GM23248 (cell line): ENCODE measurements around the gene PPM1H. TPM values are rescaled to one million over a fixed set of nuclear protein-coding genes. Genes with fewer than 3 reads are reported as not detected.
"Not testable (repeated sequence)": the region's sequence is repeated elsewhere in the genome, so short reads cannot be mapped to it uniquely, and the experiment has no call there.

Source experiments
- DNase-seq: peaks from one replicate; pipeline ENCODE4 v3.0.0-alpha.2; 2015
- H2AFZ ChIP-seq: fragments of 200-600 bp; sonication (generic); 2 replicates; pipeline ENCODE4 v1.6.1; 2016; ENCODE audit warnings: antibody characterized with exemption
- H3F3A ChIP-seq: fragments of 200-600 bp; sonication (generic); 2 replicates; pipeline ENCODE4 v1.6.1; 2016; ENCODE audit warnings: mild to moderate bottlenecking, antibody characterized with exemption, mixed run types; ENCODE audit not compliant: insufficient read depth
- H3K27ac ChIP-seq: fragments of 200-600 bp; sonication (generic); 2 replicates; pipeline ENCODE4 v1.5.1; 2016; ENCODE audit warnings: mild to moderate bottlenecking
- H3K27me3 ChIP-seq: fragments of 200-600 bp; sonication (generic); replicated peaks from 2 replicates; pipeline ENCODE4 v1.6.1; 2016; ENCODE audit warnings: mild to moderate bottlenecking; ENCODE audit not compliant: insufficient read depth
- H3K36me3 ChIP-seq: fragments of 200-600 bp; sonication (generic); 2 replicates; pipeline ENCODE4 v1.6.1; 2016; ENCODE audit warnings: low read depth, mild to moderate bottlenecking
- H3K4me1 ChIP-seq: fragments of 200-600 bp; sonication (generic); 2 replicates; pipeline ENCODE4 v1.6.1; 2016; ENCODE audit warnings: mild to moderate bottlenecking; ENCODE audit not compliant: insufficient read depth
- H3K4me2 ChIP-seq: fragments of 200-600 bp; sonication (generic); one replicate; pipeline ENCODE4 v1.6.1; 2016; ENCODE audit warnings: mild to moderate bottlenecking; ENCODE audit not compliant: unreplicated experiment
- H3K4me3 ChIP-seq: fragments of 200-600 bp; sonication (generic); 2 replicates; pipeline ENCODE4 v1.5.1; 2016; ENCODE audit warnings: mild to moderate bottlenecking
- H3K79me2 ChIP-seq: fragments of 200-600 bp; sonication (generic); 2 replicates; pipeline ENCODE4 v1.6.1; 2016; ENCODE audit warnings: mild to moderate bottlenecking; ENCODE audit not compliant: insufficient read depth
- H3K9ac ChIP-seq: fragments of 200-600 bp; sonication (generic); 2 replicates; pipeline ENCODE4 v1.6.1; 2016; ENCODE audit warnings: mild to moderate bottlenecking
- H3K9me2 ChIP-seq: fragments of 200-600 bp; sonication (generic); 2 replicates; pipeline ENCODE4 v1.6.1; 2016; ENCODE audit warnings: mixed run types, mild to moderate bottlenecking, moderate library complexity; ENCODE audit not compliant: insufficient read depth
- H3K9me3 ChIP-seq: fragments of 200-600 bp; sonication (generic); one replicate; pipeline ENCODE4 v1.6.1; 2017; ENCODE audit warnings: low read depth
- H4K20me1 ChIP-seq: fragments of 200-600 bp; sonication (generic); 2 replicates; pipeline ENCODE4 v1.6.0; 2016; ENCODE audit not compliant: insufficient read depth
- EZH2 ChIP-seq: fragments of 200-600 bp; sonication (generic); IDR thresholded peaks from 2 replicates; pipeline ENCODE4 v1.6.1; 2018; ENCODE audit warnings: antibody characterized with exemption, mild to moderate bottlenecking; ENCODE audit not compliant: insufficient read depth, poor library complexity, severe bottlenecking
- EZH2phosphoT487 ChIP-seq: fragments of 200-600 bp; sonication (generic); IDR thresholded peaks from 2 replicates; pipeline ENCODE4 v1.6.1; 2018; ENCODE audit warnings: antibody characterized with exemption, moderate library complexity, mild to moderate bottlenecking, low read depth; ENCODE audit not compliant: insufficient read depth
- WGBS, 2 experiments: methylation state at CpG; one replicate each; pipeline ENCODE4 v1.1.6; 2015 to 2017; ENCODE audit warnings: low lambda C conversion rate in 2 of 2, low coverage in 1 of 2; ENCODE audit errors: missing lambda C conversion rate in 2 of 2; 5-methylcytosine and 5-hydroxymethylcytosine counted together
- in situ Hi-C: fragments of 300-500 bp; cut with MboI; formaldehyde crosslinking; loops from 2 replicates; pipeline ENCODE4 v1.15.0; 2020
- polyA plus RNA-seq: library from polyadenylated mRNA; unstranded; fragments of >200 nt; fragmentation: Nextera tagmentation; extraction: Ambion mirVana; gene quantifications from 2 replicates; pipeline ENCODE4 v1.2.1, GENCODE V29; 2016
- total RNA-seq: library from RNA; depleted of rRNA; stranded (reverse); fragments of >200 nt; shearing (Covaris generic); gene quantifications from 2 replicates; pipeline ENCODE4 v1.2.3, GENCODE V29; 2014

PPM1H gene
- total and polyA plus RNA-seq, 2 experiments from 2014 or later, result 0.13 to 1.2 TPM

DNA sequence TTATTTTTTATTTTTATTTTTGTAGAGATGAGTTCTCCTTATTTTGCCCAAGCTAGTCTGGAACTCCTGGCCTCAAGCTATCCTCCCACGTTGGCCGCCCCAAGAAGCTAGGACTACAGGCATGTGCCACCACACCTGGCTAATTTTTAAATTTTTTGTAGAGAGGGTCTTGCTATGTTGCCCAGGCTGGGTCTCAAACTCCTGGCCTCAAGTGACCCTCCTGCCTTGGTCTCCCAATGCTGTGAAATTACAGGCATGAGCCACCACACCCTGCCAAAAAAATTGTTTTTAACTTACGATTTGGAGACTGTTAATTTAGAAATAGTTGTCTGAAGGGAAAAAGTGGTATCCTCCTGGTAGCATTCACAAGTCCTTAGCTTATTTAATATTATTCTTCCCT lies 120.7 kb downstream of the PPM1H start:
- Histone ChIP-seq H3K27me3 (peaks cover 19% of the 10 kb centered on the region), H2AFZ (no peak overlapping the region), H3K9me2 (no peaks in the 10 kb centered on the region), H4K20me1 (no peaks in the 10 kb centered on the region), H3K79me2 (no peaks in the 10 kb centered on the region), H3K4me1 (no peaks in the 10 kb centered on the region; the same call in 1 of the 2 replicates), H3K36me3 (no peaks in the 10 kb centered on the region), H3K9me3 (no peaks in the 10 kb centered on the region), H3F3A (no peaks in the 10 kb centered on the region), H3K9ac (no peak overlapping the region), H3K4me3 (no peak overlapping the region), H3K4me2 (no peak overlapping the region), H3K27ac (no peak overlapping the region)
- in situ Hi-C loops, result loop anchor here (10.0 kb wide), 1 partner anchor 251 kb away; no protein-coding TSS in a partner anchor
- no peak for TF ChIP-seq EZH2phosphoT487
- TF ChIP-seq EZH2, result no peak
- DNase-seq, result no peak
- WGBS, 2 experiments, result 57 to 65% methylated on average over 3 of the region's 3 CpGs

DNA sequence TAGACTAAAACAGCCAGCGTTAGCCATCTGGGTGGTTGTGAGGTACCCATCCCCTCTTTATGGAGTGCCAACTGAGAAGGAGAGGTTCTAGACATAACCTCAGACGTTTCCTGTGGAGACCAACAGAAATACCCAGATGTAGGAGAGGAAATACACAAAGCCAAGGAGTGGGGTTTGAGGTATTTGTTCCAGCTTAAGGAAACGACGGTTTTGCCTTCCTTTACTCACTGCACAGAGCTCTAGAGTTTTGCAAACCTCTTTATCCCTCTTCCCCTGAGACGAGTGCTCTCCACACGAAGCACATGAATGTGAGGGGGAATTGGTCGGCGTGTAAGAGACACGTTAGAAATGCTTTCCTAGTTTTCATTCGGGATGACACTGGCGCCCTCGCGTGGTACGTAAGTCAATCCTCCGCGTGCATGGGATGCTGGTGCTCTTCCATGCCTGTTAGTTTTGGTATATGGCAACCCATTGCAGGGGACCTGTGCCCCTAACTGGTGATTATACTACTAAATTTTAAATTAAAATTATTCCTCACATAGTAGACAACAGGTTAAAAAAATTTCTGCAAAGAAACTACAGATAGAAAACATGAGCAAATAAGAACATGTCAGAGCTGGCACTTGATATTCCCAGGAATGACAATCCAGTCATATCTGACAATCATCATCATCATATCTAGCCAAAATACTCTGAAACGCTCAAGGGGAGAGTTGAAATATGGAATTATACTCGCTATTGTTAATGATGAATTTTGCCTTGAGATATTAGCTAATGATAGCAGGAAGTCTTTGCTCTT lies 121.7 kb downstream of the PPM1H start:
- peak overlapping the region; percentile 61 for H3K4me3 ChIP-seq
- no peaks in the 10 kb centered on the region for H3K79me2 ChIP-seq
- no peaks in the 10 kb centered on the region; the same call in 1 of the 2 replicates for H3K4me1 ChIP-seq
- H3K9me2 ChIP-seq, result no peaks in the 10 kb centered on the region
- WGBS, 2 experiments, result 4 to 5% methylated on average over 18 of the region's 18 CpGs
- no peak for TF ChIP-seq EZH2
- TF ChIP-seq EZH2phosphoT487, result no peak
- no peaks in the 10 kb centered on the region for H3K36me3 ChIP-seq
- H3F3A ChIP-seq, result no peaks in the 10 kb centered on the region
- in situ Hi-C loops, result loop anchor here (10.0 kb wide), 1 partner anchor 252 kb away; no protein-coding TSS in a partner anchor
- peak; percentile 88 for DNase-seq
- H3K27me3 ChIP-seq, result peaks cover 19% of the 10 kb centered on the region
- H4K20me1 ChIP-seq, result no peaks in the 10 kb centered on the region
- H3K27ac ChIP-seq, result no peak overlapping the region
- no peaks in the 10 kb centered on the region for H3K9me3 ChIP-seq
- no peak overlapping the region for H3K9ac ChIP-seq
- H2AFZ ChIP-seq, result peak overlapping the region; percentile 85
- H3K4me2 ChIP-seq, result peak overlapping the region; percentile 86

DNA sequence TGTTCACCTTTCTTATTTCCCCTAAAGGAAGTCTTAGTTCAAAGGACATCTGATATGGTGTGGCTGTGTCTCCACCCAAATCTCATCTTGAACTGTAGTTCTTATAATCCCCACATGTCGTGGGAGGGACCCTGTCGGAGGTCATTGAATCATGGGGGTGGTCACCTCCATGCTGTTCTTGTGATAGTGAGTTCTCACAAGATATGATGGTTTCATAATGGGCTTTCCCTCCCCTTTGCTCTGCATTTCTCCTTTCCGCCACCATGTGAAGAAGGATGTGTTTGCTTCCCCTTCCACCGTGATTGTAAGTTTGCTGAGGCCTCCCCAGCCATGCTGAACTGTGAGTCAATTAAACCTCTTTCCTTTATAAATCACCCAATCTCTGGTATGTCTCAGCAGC lies 123.5 kb downstream of the PPM1H start:
- WGBS, 2 experiments, result 74 to 76% methylated on average over 4 of the region's 4 CpGs
- in situ Hi-C loops, result loop anchor here (10.0 kb wide), 1 partner anchor 253 kb away; no protein-coding TSS in a partner anchor
- not testable (repeated sequence) for H3K4me2 ChIP-seq

DNA sequence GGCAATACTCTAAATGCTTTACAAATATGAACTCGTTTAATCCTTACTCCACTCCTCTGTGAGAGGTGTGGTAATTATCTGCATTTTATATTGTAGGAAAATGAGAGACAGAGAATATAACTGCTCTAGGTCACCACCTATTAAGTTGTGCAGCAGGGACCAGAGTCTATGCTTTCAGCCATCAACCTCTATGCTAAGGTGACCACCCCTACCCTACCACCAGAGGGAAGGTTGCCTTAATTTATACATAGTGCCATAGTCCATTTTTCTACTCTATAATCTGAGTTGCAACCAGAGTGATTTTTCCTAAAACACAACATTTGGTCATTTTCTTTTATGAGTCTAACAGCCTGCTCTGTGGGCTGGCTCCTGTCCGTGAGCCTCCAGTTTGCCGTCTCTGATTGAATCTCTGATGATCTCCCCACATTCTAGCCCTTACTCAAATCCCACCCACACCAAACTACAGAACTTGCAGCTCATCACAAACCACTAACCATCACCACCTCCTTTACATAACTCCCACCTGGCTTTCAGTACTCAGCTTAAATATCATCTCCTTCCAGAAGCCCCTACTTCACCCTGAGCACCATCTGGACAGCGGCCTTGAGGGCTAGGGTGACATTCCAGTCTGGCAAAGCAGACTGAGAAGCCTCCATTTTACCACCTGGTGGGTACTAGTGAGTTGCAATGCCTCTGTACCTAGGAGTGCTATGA lies 126.6 kb downstream of the PPM1H start:
- WGBS, 2 experiments, result 83% methylated on average over 4 of the region's 4 CpGs
- no peaks in the 10 kb centered on the region; the same call in 1 of the 2 replicates for H3K4me1 ChIP-seq
- TF ChIP-seq EZH2phosphoT487, result no peak
- TF ChIP-seq EZH2, result no peak
- H2AFZ ChIP-seq, result no peak overlapping the region
- no peak overlapping the region for H3K4me2 ChIP-seq
- no peaks in the 10 kb centered on the region for H3K9me3 ChIP-seq
- no peaks in the 10 kb centered on the region for H3K79me2 ChIP-seq
- H3K9me2 ChIP-seq, result no peaks in the 10 kb centered on the region
- H3K4me3 ChIP-seq, result no peak overlapping the region
- no peak overlapping the region for H3K27ac ChIP-seq
- H3F3A ChIP-seq, result no peaks in the 10 kb centered on the region
- DNase-seq, result no peak
- H4K20me1 ChIP-seq, result no peaks in the 10 kb centered on the region
- in situ Hi-C loops, result loop anchor here (10.0 kb wide), 1 partner anchor 374 kb away; no protein-coding TSS in a partner anchor
- H3K27me3 ChIP-seq, result no peaks in the 10 kb centered on the region
- H3K36me3 ChIP-seq, result no peaks in the 10 kb centered on the region
- H3K9ac ChIP-seq, result no peak overlapping the region

More for the DNA sequence above, 123.5 kb downstream of the PPM1H start:
- DNase-seq, H3K36me3 ChIP-seq, H3K9ac ChIP-seq, H4K20me1 ChIP-seq, H3K4me1 ChIP-seq, H3F3A ChIP-seq, H3K9me2 ChIP-seq, H3K27ac ChIP-seq, H2AFZ ChIP-seq, H3K9me3 ChIP-seq, H3K79me2 ChIP-seq, H3K4me3 ChIP-seq: not testable (repeated sequence)
- H3K27me3 ChIP-seq, result peaks cover 18% of the 10 kb centered on the region
